SK-N-SH (cell line): ENCODE results near the gene ZPR1.

ENCODE experiments used
- CHD2 ChIP-seq: fragments of 150-350 bp; IDR thresholded peaks from 2 replicates; pipeline ENCODE4 v1.6.1; 2018; ENCODE audit warnings: low read length; ENCODE audit not compliant: partially characterized antibody
- FOXJ3 ChIP-seq: sonication (generic); formaldehyde crosslinking; IDR thresholded peaks from 2 replicates; pipeline ENCODE4 v1.5.1; 2020; ENCODE audit warnings: mild to moderate bottlenecking, missing genetic modification reagents
- RAD21 ChIP-seq: IDR thresholded peaks from 2 replicates; pipeline ENCODE4 v1.6.1; 2012; ENCODE audit warnings: mild to moderate bottlenecking, low read length
- RFX5 ChIP-seq: IDR thresholded peaks from 2 replicates; pipeline ENCODE4 v1.6.1; 2012; ENCODE audit warnings: mild to moderate bottlenecking, improper control_type of control experiment, low read length
- TEAD4 ChIP-seq: IDR thresholded peaks from 2 replicates; pipeline ENCODE4 v1.4.0; 2012; ENCODE audit warnings: mild to moderate bottlenecking, borderline replicate concordance; ENCODE audit not compliant: insufficient read depth
- YY1 ChIP-seq: IDR thresholded peaks from 2 replicates; pipeline ENCODE4 v1.4.0; 2012; ENCODE audit warnings: low read depth, mild to moderate bottlenecking
- TF ChIP-seq, protein P1 (sequence below): fragments of 200-600 bp; sonication (generic); IDR thresholded peaks from 2 replicates; pipeline ENCODE4 v1.6.1; 2017; ENCODE audit warnings: antibody characterized with exemption, mild to moderate bottlenecking, moderate library complexity
- TF ChIP-seq, protein P2 (sequence below): IDR thresholded peaks from 2 replicates; pipeline ENCODE4 v1.4.0; 2012; ENCODE audit warnings: low read depth, borderline replicate concordance

DNA sequence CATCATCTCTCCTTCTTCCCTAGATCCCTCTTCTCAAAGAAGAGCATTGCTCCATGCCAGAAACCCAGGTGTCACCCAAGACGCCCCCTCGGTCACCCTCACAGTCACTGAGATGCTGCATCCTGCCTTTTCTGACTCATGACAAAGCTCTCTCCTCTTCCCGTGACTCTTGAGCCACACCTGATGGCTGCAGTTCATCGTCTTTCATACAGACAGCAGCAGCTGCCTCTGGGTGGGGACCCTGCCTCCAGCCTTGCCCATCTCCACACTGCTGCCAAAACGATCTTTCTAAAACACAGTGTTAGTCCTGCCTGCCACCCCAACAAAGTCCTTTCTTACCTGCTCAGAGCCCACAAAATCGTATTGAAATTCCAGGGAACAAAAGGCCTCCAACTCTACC, 59.8 kb downstream of the ZPR1 start:
- no peak for TF ChIP-seq FOXJ3 (CRISPR knock-in tag)
- TF ChIP-seq TEAD4: no peak
- TF ChIP-seq, protein P1, sequence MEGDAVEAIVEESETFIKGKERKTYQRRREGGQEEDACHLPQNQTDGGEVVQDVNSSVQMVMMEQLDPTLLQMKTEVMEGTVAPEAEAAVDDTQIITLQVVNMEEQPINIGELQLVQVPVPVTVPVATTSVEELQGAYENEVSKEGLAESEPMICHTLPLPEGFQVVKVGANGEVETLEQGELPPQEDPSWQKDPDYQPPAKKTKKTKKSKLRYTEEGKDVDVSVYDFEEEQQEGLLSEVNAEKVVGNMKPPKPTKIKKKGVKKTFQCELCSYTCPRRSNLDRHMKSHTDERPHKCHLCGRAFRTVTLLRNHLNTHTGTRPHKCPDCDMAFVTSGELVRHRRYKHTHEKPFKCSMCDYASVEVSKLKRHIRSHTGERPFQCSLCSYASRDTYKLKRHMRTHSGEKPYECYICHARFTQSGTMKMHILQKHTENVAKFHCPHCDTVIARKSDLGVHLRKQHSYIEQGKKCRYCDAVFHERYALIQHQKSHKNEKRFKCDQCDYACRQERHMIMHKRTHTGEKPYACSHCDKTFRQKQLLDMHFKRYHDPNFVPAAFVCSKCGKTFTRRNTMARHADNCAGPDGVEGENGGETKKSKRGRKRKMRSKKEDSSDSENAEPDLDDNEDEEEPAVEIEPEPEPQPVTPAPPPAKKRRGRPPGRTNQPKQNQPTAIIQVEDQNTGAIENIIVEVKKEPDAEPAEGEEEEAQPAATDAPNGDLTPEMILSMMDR: no peak
- no peak for TF ChIP-seq RFX5
- TF ChIP-seq YY1: no peak
- no peak for TF ChIP-seq CHD2
- TF ChIP-seq, protein P2, sequence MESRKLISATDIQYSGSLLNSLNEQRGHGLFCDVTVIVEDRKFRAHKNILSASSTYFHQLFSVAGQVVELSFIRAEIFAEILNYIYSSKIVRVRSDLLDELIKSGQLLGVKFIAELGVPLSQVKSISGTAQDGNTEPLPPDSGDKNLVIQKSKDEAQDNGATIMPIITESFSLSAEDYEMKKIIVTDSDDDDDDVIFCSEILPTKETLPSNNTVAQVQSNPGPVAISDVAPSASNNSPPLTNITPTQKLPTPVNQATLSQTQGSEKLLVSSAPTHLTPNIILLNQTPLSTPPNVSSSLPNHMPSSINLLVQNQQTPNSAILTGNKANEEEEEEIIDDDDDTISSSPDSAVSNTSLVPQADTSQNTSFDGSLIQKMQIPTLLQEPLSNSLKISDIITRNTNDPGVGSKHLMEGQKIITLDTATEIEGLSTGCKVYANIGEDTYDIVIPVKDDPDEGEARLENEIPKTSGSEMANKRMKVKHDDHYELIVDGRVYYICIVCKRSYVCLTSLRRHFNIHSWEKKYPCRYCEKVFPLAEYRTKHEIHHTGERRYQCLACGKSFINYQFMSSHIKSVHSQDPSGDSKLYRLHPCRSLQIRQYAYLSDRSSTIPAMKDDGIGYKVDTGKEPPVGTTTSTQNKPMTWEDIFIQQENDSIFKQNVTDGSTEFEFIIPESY: no peak
- TF ChIP-seq RAD21: no peak
